ENCODE measurements around the gene SIPA1L3.

- TF ChIP-seq ZNF565 (CRISPR knock-in tag; conservative IDR thresholded peaks at IDR 0.05; ENCODE audit: low read depth) (no peak), PATZ1 (CRISPR knock-in tag; IDR thresholded peaks at IDR 0.05; ENCODE audit: borderline replicate concordance) (no peak), CREB5 (CRISPR knock-in tag; IDR thresholded peaks at IDR 0.05; ENCODE audit: low read depth) (no peak), TCF4 (CRISPR knock-in tag; IDR thresholded peaks at IDR 0.05; ENCODE audit: borderline replicate concordance) (no peak), ZFP3 (CRISPR knock-in tag; IDR thresholded peaks at IDR 0.05) (no peak), OSR1 (CRISPR knock-in tag; IDR thresholded peaks at IDR 0.05) (no peak), ESRRG (CRISPR knock-in tag; IDR thresholded peaks at IDR 0.05) (no peak), TSHZ2 (CRISPR knock-in tag; IDR thresholded peaks at IDR 0.05) (no peak), ZNF8 (CRISPR knock-in tag; IDR thresholded peaks at IDR 0.05) (no peak), ARNTL (CRISPR knock-in tag; IDR thresholded peaks at IDR 0.05; ENCODE audit: borderline replicate concordance, low read depth) (no peak), POU6F1 (CRISPR knock-in tag; IDR thresholded peaks at IDR 0.05; ENCODE audit: borderline replicate concordance, low read depth) (no peak), ZFP30 (CRISPR knock-in tag; IDR thresholded peaks at IDR 0.05) (no peak), ZC3H10 (CRISPR knock-in tag; IDR thresholded peaks at IDR 0.05) (no peak)
These were observed 125.9 kb downstream of the SIPA1L3 start for GRCh38 chr19:38032951-38033350.
